SU-DHL-6 (cell line): ENCODE data around the gene HIVEP1.

Experiments
- H2AFZ ChIP-seq: fragments of 200-600 bp; sonication (generic); 2 replicates; pipeline ENCODE4 v1.6.1; 2014; ENCODE audit warnings: low read depth, mild to moderate bottlenecking, moderate library complexity, mixed read lengths, antibody characterized with exemption, low read length; ENCODE audit not compliant: severe bottlenecking
- H3F3A ChIP-seq: fragments of 200-600 bp; shearing (Covaris generic); 2 replicates; pipeline ENCODE4 v1.6.0; 2016; ENCODE audit warnings: antibody characterized with exemption, mild to moderate bottlenecking; ENCODE audit not compliant: insufficient read depth
- H3K27ac ChIP-seq: fragments of 200-600 bp; sonication (generic); 2 replicates; pipeline ENCODE4 v1.5.1; 2016; ENCODE audit warnings: low read depth, mild to moderate bottlenecking, low read length, moderate library complexity, mixed read lengths
- H3K27me3 ChIP-seq: fragments of 200-600 bp; sonication (generic), shearing (Covaris generic); 2 replicates; pipeline ENCODE4 v1.6.0; 2014; ENCODE audit warnings: mild to moderate bottlenecking, low read length
- H3K36me3 ChIP-seq: fragments of 200-600 bp; sonication (generic); 2 replicates; pipeline ENCODE4 v1.6.1; 2014; ENCODE audit warnings: mild to moderate bottlenecking, low read length, mixed read lengths
- H3K4me2 ChIP-seq: fragments of 300-600, 200-600 bp; shearing (Covaris generic), sonication (generic); 2 replicates; pipeline ENCODE4 v1.6.0; 2014; ENCODE audit warnings: low read length, low read depth, mild to moderate bottlenecking; ENCODE audit not compliant: poor library complexity, severe bottlenecking
- H3K4me3 ChIP-seq: fragments of 200-600 bp; sonication (generic); 2 replicates; pipeline ENCODE4 v1.5.1; 2014; ENCODE audit warnings: antibody characterized with exemption, low read length, mild to moderate bottlenecking, mixed read lengths; ENCODE audit not compliant: insufficient read depth, poor library complexity, severe bottlenecking
- H3K79me2 ChIP-seq: fragments of 200-600 bp; sonication (generic); 2 replicates; pipeline ENCODE4 v1.6.1; 2014; ENCODE audit warnings: mild to moderate bottlenecking, low read length, moderate library complexity; ENCODE audit not compliant: insufficient read depth
- H3K9ac ChIP-seq: fragments of 200-600 bp; sonication (generic); 2 replicates; pipeline ENCODE4 v1.7.0; 2014; ENCODE audit warnings: mild to moderate bottlenecking, low read length
- H3K9me2 ChIP-seq: fragments of 200-600 bp; sonication (generic); replicated peaks from 2 replicates; pipeline ENCODE4 v1.6.1; 2014; ENCODE audit warnings: low read length; ENCODE audit not compliant: insufficient read depth
- H3K9me3 ChIP-seq: fragments of 200-600 bp; sonication (generic); 2 replicates; pipeline ENCODE4 v1.6.1; 2014; ENCODE audit warnings: low read length, mixed read lengths; ENCODE audit not compliant: insufficient read depth
- H4K20me1 ChIP-seq: fragments of 200-600 bp; sonication (generic); 2 replicates; pipeline ENCODE4 v1.6.1; 2014; ENCODE audit warnings: low read depth, mild to moderate bottlenecking, antibody characterized with exemption, low read length, moderate library complexity, mixed read lengths
- EZH2phosphoT487 ChIP-seq: fragments of 200-600 bp; sonication (generic), shearing (Covaris generic); conservative IDR thresholded peaks from 2 replicates; pipeline ENCODE4 v1.6.1; 2018; ENCODE audit warnings: mild to moderate bottlenecking, antibody characterized with exemption, low read length, moderate library complexity, mixed read lengths
- TF ChIP-seq, protein P1 (sequence below): fragments of 200-600 bp; sonication (generic); IDR thresholded peaks from one replicate; pipeline ENCODE4 v1.5.1; 2017; ENCODE audit warnings: antibody characterized with exemption, mild to moderate bottlenecking, low read length, moderate library complexity; ENCODE audit not compliant: insufficient read depth, poor library complexity, severe bottlenecking

HIVEP1 gene

DNA sequence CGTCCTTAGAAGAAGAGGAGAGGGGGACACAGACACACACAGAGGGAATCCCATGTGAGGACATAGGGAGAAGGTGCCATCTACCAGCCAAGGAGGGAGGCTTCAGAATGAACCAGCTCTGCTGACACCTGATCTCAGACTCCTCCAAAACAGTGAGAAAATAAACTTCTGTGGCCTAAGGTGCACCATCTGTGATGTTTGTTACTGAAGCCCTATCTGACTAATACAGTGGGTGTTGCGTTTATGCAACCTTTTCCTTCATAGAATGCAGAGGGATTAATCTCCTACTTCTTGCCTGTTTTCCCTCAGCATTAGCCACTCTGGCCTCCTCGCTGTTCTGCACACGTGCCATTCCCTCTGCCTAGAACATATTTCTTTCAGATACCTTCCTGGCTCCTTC lies 196.6 kb downstream of the HIVEP1 start:
- no peaks in the 10 kb centered on the region for H4K20me1 ChIP-seq
- 0 out of 2 replicates have a peak, but pooled peaks cover 3% of the 10 kb centered on the region for H3K27me3 ChIP-seq
- no peak overlapping the region for H3K4me3 ChIP-seq
- H3K9me3 ChIP-seq: no peaks in the 10 kb centered on the region
- no peaks in the 10 kb centered on the region for H3F3A ChIP-seq
- no peak for TF ChIP-seq EZH2phosphoT487
- TF ChIP-seq, protein P1, sequence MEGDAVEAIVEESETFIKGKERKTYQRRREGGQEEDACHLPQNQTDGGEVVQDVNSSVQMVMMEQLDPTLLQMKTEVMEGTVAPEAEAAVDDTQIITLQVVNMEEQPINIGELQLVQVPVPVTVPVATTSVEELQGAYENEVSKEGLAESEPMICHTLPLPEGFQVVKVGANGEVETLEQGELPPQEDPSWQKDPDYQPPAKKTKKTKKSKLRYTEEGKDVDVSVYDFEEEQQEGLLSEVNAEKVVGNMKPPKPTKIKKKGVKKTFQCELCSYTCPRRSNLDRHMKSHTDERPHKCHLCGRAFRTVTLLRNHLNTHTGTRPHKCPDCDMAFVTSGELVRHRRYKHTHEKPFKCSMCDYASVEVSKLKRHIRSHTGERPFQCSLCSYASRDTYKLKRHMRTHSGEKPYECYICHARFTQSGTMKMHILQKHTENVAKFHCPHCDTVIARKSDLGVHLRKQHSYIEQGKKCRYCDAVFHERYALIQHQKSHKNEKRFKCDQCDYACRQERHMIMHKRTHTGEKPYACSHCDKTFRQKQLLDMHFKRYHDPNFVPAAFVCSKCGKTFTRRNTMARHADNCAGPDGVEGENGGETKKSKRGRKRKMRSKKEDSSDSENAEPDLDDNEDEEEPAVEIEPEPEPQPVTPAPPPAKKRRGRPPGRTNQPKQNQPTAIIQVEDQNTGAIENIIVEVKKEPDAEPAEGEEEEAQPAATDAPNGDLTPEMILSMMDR: no peak
- no peak overlapping the region for H2AFZ ChIP-seq
- H3K36me3 ChIP-seq: no peaks in the 10 kb centered on the region
- H3K4me2 ChIP-seq: no peak overlapping the region
- no peak overlapping the region for H3K27ac ChIP-seq
- no peaks in the 10 kb centered on the region for H3K79me2 ChIP-seq
- no peaks in the 10 kb centered on the region for H3K9me2 ChIP-seq
- no peak overlapping the region for H3K9ac ChIP-seq
